ENCODE data around the gene TTF2. TPM values are rescaled to one million over a fixed set of nuclear protein-coding genes. Genes with fewer than 3 reads are reported as not detected.

Gene TTF2
- total RNA-seq, 1 experiment from 2014 or later = 46.6 TPM

GRCh38 chr1:117044217-117044616 lies 15.9 kb upstream of the TTF2 start:
- no peak overlapping the region for H3K27ac Mint-ChIP-seq (ENCODE audit: unreplicated experiment)
- no peak for DNase-seq
- no peaks in the 10 kb centered on the region for H3K9me3 Mint-ChIP-seq (ENCODE audit: low read depth, unreplicated experiment)
- no TSS peak for BruUV-seq (replicated peaks)
- no peak overlapping the region for H3K4me3 Mint-ChIP-seq (ENCODE audit: low read depth, unreplicated experiment)
- no peak for TF ChIP-seq CTCF (IDR thresholded peaks at IDR 0.05; ENCODE audit: unreplicated experiment)
- CTCF ChIA-PET = interaction anchor here (0.6 kb wide), 1 partner anchor 258 kb away, joined by 3 read pairs; no protein-coding TSS in a partner anchor
- H3K4me1 Mint-ChIP-seq (ENCODE audit: low read depth, unreplicated experiment) = no peaks in the 10 kb centered on the region
- intact Hi-C loops (cut with micrococcal nuclease; ENCODE audit: unreplicated experiment) = no loop called here
- H3K27me3 Mint-ChIP-seq (ENCODE audit: unreplicated experiment) = no peaks in the 10 kb centered on the region
- no peaks in the 10 kb centered on the region for H3K36me3 Mint-ChIP-seq (ENCODE audit: insufficient read depth, unreplicated experiment)

GRCh38 chr1:117045644-117046043 lies 14.5 kb upstream of the TTF2 start:
- H3K4me1 Mint-ChIP-seq (ENCODE audit: low read depth, unreplicated experiment) = no peaks in the 10 kb centered on the region
- CTCF ChIA-PET = no interaction called here
- no peaks in the 10 kb centered on the region for H3K27me3 Mint-ChIP-seq (ENCODE audit: unreplicated experiment)
- H3K36me3 Mint-ChIP-seq (ENCODE audit: insufficient read depth, unreplicated experiment) = no peaks in the 10 kb centered on the region
- no peaks in the 10 kb centered on the region for H3K9me3 Mint-ChIP-seq (ENCODE audit: low read depth, unreplicated experiment)
- BruUV-seq (replicated peaks) = no TSS peak
- no peak overlapping the region for H3K4me3 Mint-ChIP-seq (ENCODE audit: low read depth, unreplicated experiment)
- intact Hi-C loops (cut with micrococcal nuclease; ENCODE audit: unreplicated experiment) = no loop called here
- no peak for TF ChIP-seq CTCF (IDR thresholded peaks at IDR 0.05; ENCODE audit: unreplicated experiment)
- H3K27ac Mint-ChIP-seq (ENCODE audit: unreplicated experiment) = no peak overlapping the region
- DNase-seq = no peak

- Mint-ChIP-seq H3K9me3 (ENCODE audit: low read depth, unreplicated experiment) (no peaks in the 10 kb centered on the region), H3K27ac (ENCODE audit: unreplicated experiment) (no peak overlapping the region), H3K27me3 (ENCODE audit: unreplicated experiment) (no peaks in the 10 kb centered on the region), H3K4me3 (ENCODE audit: low read depth, unreplicated experiment) (no peak overlapping the region), H3K36me3 (ENCODE audit: insufficient read depth, unreplicated experiment) (no peaks in the 10 kb centered on the region), H3K4me1 (ENCODE audit: low read depth, unreplicated experiment) (peaks cover 11% of the 10 kb centered on the region)
- no peak for DNase-seq
- TF ChIP-seq CTCF (IDR thresholded peaks at IDR 0.05; ENCODE audit: unreplicated experiment) = no peak
- intact Hi-C loops (cut with micrococcal nuclease; ENCODE audit: unreplicated experiment) = no loop called here
- BruUV-seq (replicated peaks) = no TSS peak
- CTCF ChIA-PET = no interaction called here
Observed at GRCh38 chr1:117046781-117047180, 13.3 kb upstream of the TTF2 start.

GRCh38 chr1:117047271-117047670 lies 12.9 kb upstream of the TTF2 start:
- Mint-ChIP-seq H3K27me3 (ENCODE audit: unreplicated experiment) (no peaks in the 10 kb centered on the region), H3K4me1 (ENCODE audit: low read depth, unreplicated experiment) (peaks cover 16% of the 10 kb centered on the region), H3K9me3 (ENCODE audit: low read depth, unreplicated experiment) (no peaks in the 10 kb centered on the region), H3K4me3 (ENCODE audit: low read depth, unreplicated experiment) (no peak overlapping the region), H3K27ac (ENCODE audit: unreplicated experiment) (no peak overlapping the region), H3K36me3 (ENCODE audit: insufficient read depth, unreplicated experiment) (peaks cover 1% of the 10 kb centered on the region)
- CTCF ChIA-PET = no interaction called here
- no TSS peak for BruUV-seq (replicated peaks)
- no peak for TF ChIP-seq CTCF (IDR thresholded peaks at IDR 0.05; ENCODE audit: unreplicated experiment)
- no peak for DNase-seq
- intact Hi-C loops (cut with micrococcal nuclease; ENCODE audit: unreplicated experiment) = no loop called here

Data from Calu3 (cell line).